ENCODE data around the gene ATP4A.

GRCh38 chr19:35556846-35557538, 6.5 kb downstream of the ATP4A start:
- TF ChIP-seq, protein P1, sequence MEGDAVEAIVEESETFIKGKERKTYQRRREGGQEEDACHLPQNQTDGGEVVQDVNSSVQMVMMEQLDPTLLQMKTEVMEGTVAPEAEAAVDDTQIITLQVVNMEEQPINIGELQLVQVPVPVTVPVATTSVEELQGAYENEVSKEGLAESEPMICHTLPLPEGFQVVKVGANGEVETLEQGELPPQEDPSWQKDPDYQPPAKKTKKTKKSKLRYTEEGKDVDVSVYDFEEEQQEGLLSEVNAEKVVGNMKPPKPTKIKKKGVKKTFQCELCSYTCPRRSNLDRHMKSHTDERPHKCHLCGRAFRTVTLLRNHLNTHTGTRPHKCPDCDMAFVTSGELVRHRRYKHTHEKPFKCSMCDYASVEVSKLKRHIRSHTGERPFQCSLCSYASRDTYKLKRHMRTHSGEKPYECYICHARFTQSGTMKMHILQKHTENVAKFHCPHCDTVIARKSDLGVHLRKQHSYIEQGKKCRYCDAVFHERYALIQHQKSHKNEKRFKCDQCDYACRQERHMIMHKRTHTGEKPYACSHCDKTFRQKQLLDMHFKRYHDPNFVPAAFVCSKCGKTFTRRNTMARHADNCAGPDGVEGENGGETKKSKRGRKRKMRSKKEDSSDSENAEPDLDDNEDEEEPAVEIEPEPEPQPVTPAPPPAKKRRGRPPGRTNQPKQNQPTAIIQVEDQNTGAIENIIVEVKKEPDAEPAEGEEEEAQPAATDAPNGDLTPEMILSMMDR (IDR thresholded peaks at IDR 0.05), result no peak
- no peak for TF ChIP-seq POLR2A (IDR thresholded peaks at IDR 0.05)
